ENCODE data around the gene VWDE. TPM values are rescaled to one million over a fixed set of nuclear protein-coding genes. Genes with fewer than 3 reads are reported as not detected.

The VWDE gene
- total and polyA plus RNA-seq, 2 of the 8 experiments (the other 6 are each of a cell fraction or from before 2014, with no cell fraction given) = 11.0 to 21.2 TPM

DNA sequence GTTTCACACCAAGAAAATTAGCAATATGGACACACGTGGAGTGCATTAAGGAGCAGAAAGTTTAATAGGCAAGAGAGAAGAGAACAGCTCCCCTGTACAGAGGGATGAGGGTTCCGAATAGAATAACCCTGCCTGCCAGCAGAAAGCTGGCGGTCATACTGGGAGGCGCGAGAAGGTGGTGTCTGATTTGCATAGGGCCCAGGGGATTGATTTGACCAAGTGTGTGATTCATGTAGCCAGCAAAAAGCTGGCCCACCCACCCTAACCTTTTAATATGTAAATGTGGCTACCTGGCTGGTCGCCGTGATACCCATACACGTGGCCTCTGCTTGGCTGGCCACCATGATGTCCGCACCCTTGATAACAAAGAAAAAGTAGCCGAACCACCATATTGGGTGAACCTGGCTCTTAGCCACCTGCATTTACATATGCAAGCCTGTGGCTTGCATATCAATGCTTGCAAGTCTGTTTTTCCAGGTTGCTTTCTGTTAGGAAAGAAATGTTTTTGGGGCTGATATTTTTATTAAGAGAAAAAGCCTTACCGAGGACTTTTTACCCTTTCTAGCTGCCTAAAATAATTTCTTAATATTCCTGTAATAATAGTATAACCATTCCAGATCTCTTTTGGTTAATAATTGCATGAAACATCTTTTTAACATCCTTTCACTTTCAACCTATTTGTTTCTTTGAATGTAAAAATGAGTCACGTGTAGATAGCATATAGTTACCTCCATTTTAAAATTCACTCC lies 20.5 kb upstream of the VWDE start (continued):
- no peak for TF ChIP-seq CBX5 (IDR thresholded peaks at IDR 0.05; ENCODE audit: low read depth, low read length)
- no peak for TF ChIP-seq GTF2F1 (IDR thresholded peaks at IDR 0.05; ENCODE audit: borderline replicate concordance, low read depth, low read length)
- no peak for TF ChIP-seq KDM4A (IDR thresholded peaks at IDR 0.05; ENCODE audit: low read depth, low read length, severe bottlenecking)
- TF ChIP-seq FOSL1 (IDR thresholded peaks at IDR 0.05; ENCODE audit: insufficient read depth, low read depth, low read length) = no peak
- TF ChIP-seq GABPA (IDR thresholded peaks at IDR 0.05; ENCODE audit: borderline replicate concordance, insufficient read depth, low read length) = no peak
- peak; percentile 83 for TF ChIP-seq POLR2AphosphoS5 (IDR thresholded peaks at IDR 0.05; ENCODE audit: low read depth, low read length)
- no peak; the same call in 1 of the 2 replicates for TF ChIP-seq SRF (IDR thresholded peaks at IDR 0.05; ENCODE audit: low read depth, low read length)
- TF ChIP-seq NRF1 (IDR thresholded peaks at IDR 0.05; ENCODE audit: low read depth, low read length) = no peak
- TF ChIP-seq EP300 (IDR thresholded peaks at IDR 0.05; ENCODE audit: borderline replicate concordance in 1 of 2, low read depth in 2 of 2, low read length in 2 of 2) = no peak; a peak in 1 of 3 replicates
- 0 out of 2 replicates have a peak, but pooled peaks have one; percentile 59 for TF ChIP-seq TCF12 (IDR thresholded peaks at IDR 0.05; ENCODE audit: low read depth, low read length)

Measured in H1 (cell line).